Gastroesophageal sphincter (tissue), 4 donors: Measurements from ENCODE around the gene STAC2. TPM values are rescaled to one million over a fixed set of nuclear protein-coding genes. Genes with fewer than 3 reads are reported as not detected.

Experiments used
- ATAC-seq: fragments of 150-250 bp; one replicate; pipeline ENCODE4 v1.9.1; 2016; ENCODE audit warnings: mild to moderate bottlenecking, moderate library complexity
- H3K27ac ChIP-seq, 4 donors: fragments of 200-600 bp; sonication (generic) in 3 of 4; 1 replicate in 3 of 4; 2 replicates in 1 of 4; pipeline ENCODE4 v1.5.1; 2016 to 2019
- H3K27me3 ChIP-seq: fragments of 200-600 bp; sonication (generic); one replicate; pipeline ENCODE4 v1.5.1; 2019
- H3K36me3 ChIP-seq, 2 donors: fragments of 200-600 bp; sonication (generic); one replicate each; pipeline ENCODE4 v1.5.1; 2019; ENCODE audit warnings: control low read depth in 1 of 2
- H3K4me1 ChIP-seq, 3 donors: fragments of 200-600 bp; sonication (generic); 1 replicate in 2 of 3; 2 replicates in 1 of 3; pipeline ENCODE4 v1.5.1; 2016 to 2019; ENCODE audit warnings: control low read depth in 2 of 3
- H3K4me3 ChIP-seq, 2 donors: fragments of 200-600 bp; sonication (generic); one replicate each; pipeline ENCODE4 v1.5.1; 2019; ENCODE audit warnings: mild to moderate bottlenecking in 1 of 2, moderate library complexity in 1 of 2
- H3K9me3 ChIP-seq, 3 donors: fragments of 200-600 bp; sonication (generic); one replicate each; pipeline ENCODE4 v1.5.1; 2017 to 2019; ENCODE audit warnings: control low read depth in 2 of 3
- EP300 ChIP-seq: sonication (generic); formaldehyde crosslinking; IDR thresholded peaks from one replicate; pipeline ENCODE4 v1.6.1; 2017; ENCODE audit warnings: antibody characterized with exemption, mild to moderate bottlenecking
- POLR2A ChIP-seq, 2 donors: fragments of 450-650 bp; IDR thresholded peaks; one replicate each; pipeline ENCODE4 v1.6.1; 2017; ENCODE audit warnings: antibody characterized with exemption in 2 of 2, mild to moderate bottlenecking in 2 of 2, moderate library complexity in 1 of 2
- POLR2AphosphoS5 ChIP-seq: sonication (generic); formaldehyde crosslinking; IDR thresholded peaks from one replicate; pipeline ENCODE4 v1.6.1; 2017; ENCODE audit warnings: antibody characterized with exemption
- WGBS, 2 donors: methylation state at CpG; one replicate each; pipeline ENCODE4 v1.1.5; 2018; ENCODE audit warnings: low coverage in 1 of 2; 5-methylcytosine and 5-hydroxymethylcytosine counted together
- total RNA-seq, 4 donors: library from RNA; depleted of rRNA; stranded (reverse); fragments of >200 nt; gene quantifications; one replicate each; pipeline ENCODE4 v1.1.0, GENCODE V29; 2016
- TF ChIP-seq, protein P1 (sequence below), 4 experiments: fragments of 200-600 bp in 2 of 4; fragments of 450-650 bp in 2 of 4; sonication (generic) in 1 of 4; IDR thresholded peaks; one replicate each; pipeline ENCODE4 v1.5.1; 2017 to 2019; ENCODE audit warnings: antibody characterized with exemption in 4 of 4, mild to moderate bottlenecking in 2 of 4, moderate library complexity in 2 of 4

The STAC2 gene
- total RNA-seq, 4 donors from 2014 or later = 0.13 to 0.57 TPM; not detected in 2

DNA sequence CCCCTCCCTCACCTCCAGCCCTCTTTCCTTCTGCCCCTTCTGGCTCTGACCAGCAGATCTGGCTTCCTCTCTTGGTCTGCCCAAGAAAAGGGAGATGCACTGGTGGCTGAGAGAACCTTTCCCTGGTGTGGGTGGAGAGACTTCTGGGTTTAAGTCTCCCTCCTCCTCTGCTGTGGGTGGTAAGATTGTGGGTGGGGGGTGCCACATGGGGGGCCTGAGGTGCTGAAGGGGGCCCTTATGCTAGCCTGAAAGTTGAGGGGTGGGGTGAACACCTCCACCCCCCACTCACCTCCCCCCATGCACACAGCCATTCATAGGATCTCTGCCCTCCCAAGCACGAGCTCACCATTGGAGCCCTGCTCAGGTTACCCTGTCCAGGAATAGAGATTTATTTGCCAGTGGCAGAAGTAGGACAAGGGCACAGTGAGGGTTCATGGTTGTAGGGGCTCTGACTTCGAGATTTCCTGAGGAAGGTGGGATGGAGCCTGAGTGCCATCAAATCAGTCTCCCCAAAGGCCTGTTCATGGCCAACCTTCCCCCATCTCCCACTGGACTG is 1.7 kb upstream of the STAC2 start:
- peaks cover 90% of the 10 kb centered on the region for H3K27me3 ChIP-seq
- peaks cover 0 to 36% (median 24%) of the 10 kb centered on the region in 3 donors for H3K4me1 ChIP-seq
- TF ChIP-seq EP300 = no peak
- no peak for TF ChIP-seq POLR2AphosphoS5
- no peak for TF ChIP-seq POLR2A (IDR thresholded peaks at IDR 0.05)
- TF ChIP-seq, protein P1, sequence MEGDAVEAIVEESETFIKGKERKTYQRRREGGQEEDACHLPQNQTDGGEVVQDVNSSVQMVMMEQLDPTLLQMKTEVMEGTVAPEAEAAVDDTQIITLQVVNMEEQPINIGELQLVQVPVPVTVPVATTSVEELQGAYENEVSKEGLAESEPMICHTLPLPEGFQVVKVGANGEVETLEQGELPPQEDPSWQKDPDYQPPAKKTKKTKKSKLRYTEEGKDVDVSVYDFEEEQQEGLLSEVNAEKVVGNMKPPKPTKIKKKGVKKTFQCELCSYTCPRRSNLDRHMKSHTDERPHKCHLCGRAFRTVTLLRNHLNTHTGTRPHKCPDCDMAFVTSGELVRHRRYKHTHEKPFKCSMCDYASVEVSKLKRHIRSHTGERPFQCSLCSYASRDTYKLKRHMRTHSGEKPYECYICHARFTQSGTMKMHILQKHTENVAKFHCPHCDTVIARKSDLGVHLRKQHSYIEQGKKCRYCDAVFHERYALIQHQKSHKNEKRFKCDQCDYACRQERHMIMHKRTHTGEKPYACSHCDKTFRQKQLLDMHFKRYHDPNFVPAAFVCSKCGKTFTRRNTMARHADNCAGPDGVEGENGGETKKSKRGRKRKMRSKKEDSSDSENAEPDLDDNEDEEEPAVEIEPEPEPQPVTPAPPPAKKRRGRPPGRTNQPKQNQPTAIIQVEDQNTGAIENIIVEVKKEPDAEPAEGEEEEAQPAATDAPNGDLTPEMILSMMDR (IDR thresholded peaks at IDR 0.05) = no peak
- H3K36me3 ChIP-seq = no peaks in the 10 kb centered on the region
- no peak overlapping the region for H3K27ac ChIP-seq
- no peaks in the 10 kb centered on the region for H3K9me3 ChIP-seq
- 60 to 88% methylated on average over 1 of the region's 2 CpGs for WGBS, 2 donors
- H3K4me3 ChIP-seq = no peak overlapping the region
- no peak for ATAC-seq

DNA sequence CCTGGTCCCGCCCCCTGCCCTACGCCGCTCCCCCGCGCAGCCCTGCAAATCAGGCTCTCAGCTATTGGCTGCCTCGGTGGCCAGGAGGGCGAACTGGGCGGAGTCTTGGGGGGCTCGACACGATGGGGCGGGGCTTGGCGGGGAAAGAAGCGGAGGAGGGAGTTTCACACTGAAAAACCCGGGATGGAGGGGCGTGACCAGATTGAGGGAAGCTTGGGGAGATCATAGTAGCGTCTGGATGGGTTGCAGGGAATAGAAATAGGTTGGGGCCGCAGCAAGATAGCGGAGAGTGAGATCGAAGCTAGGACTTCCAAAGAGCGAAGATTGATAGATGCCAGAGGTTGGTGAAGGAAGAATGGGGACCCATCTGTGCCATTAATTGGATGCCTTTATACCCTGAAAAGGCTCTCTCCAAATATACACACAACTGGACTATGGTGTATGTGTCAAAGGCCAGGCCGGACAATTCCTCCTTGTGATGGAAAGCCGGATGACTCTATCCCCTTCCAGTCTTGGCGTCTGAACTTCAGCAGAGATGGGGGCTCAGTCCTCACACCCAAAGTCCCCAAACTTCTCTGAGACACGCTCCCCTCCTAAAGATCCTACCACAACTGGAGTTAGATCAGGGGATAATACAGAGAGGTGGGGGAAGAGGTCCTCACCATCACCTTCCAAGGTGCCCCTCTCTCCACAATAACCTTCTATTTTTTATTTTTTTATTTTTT is 376 bp upstream of the STAC2 start:
- Histone ChIP-seq H3K36me3 (no peaks in the 10 kb centered on the region), H3K4me3 (peak overlapping the region; percentile 15 to 54), H3K27ac (no peak overlapping the region), H3K4me1 (peaks cover 0 to 23% (median 18%) of the 10 kb centered on the region in 3 donors), H3K9me3 (no peaks in the 10 kb centered on the region), H3K27me3 (peaks cover 77% of the 10 kb centered on the region)
- 12 to 18% methylated on average over 7 to 13 of the region's 24 CpGs for WGBS, 2 donors
- ATAC-seq = peak; percentile 68
- no peak for TF ChIP-seq EP300
- no peak for TF ChIP-seq POLR2AphosphoS5
- TF ChIP-seq, protein P1 (IDR thresholded peaks at IDR 0.05) = no peak
- TF ChIP-seq POLR2A (IDR thresholded peaks at IDR 0.05) = no peak

DNA sequence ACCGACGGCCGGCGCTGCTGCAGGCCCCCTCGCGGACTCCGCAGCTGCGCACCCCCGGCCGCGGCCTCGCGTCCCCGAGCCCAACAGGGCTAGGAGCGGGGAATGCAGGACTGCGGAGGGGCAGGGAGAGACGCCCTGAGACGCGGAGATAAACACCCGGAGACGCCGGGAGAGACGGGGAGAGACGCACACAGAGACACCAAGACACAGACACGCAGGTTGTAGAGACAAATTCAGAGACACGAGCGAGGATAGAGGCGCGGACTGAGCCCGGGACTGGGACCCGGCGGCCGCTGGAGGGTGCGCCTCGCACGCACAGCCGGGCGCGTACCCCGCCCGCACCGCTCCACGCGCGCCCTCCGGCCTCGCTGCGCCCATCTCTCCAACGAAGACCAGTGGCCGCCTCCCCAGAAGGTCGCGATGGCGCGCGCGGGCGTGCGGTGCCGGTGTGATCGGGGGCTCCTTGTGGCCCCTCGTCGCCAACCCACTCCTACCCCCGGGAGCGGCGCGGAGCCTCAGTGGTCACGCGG is 902 bp downstream of the STAC2 start:
- Histone ChIP-seq H3K27ac (no peak overlapping the region), H3K4me3 (peak overlapping the region in 1 of 2 donors; percentile 54), H3K36me3 (no peaks in the 10 kb centered on the region), H3K9me3 (no peaks in the 10 kb centered on the region), H3K27me3 (peaks cover 65% of the 10 kb centered on the region), H3K4me1 (peaks cover 0 to 23% (median 18%) of the 10 kb centered on the region in 3 donors)
- WGBS, 2 donors = no CpG with 5 or more reads among the region's 68 CpGs
- TF ChIP-seq, protein P1 (IDR thresholded peaks at IDR 0.05) = peak in 1 of 4 experiments; percentile 3
- no peak for TF ChIP-seq POLR2AphosphoS5
- ATAC-seq = no peak

DNA sequence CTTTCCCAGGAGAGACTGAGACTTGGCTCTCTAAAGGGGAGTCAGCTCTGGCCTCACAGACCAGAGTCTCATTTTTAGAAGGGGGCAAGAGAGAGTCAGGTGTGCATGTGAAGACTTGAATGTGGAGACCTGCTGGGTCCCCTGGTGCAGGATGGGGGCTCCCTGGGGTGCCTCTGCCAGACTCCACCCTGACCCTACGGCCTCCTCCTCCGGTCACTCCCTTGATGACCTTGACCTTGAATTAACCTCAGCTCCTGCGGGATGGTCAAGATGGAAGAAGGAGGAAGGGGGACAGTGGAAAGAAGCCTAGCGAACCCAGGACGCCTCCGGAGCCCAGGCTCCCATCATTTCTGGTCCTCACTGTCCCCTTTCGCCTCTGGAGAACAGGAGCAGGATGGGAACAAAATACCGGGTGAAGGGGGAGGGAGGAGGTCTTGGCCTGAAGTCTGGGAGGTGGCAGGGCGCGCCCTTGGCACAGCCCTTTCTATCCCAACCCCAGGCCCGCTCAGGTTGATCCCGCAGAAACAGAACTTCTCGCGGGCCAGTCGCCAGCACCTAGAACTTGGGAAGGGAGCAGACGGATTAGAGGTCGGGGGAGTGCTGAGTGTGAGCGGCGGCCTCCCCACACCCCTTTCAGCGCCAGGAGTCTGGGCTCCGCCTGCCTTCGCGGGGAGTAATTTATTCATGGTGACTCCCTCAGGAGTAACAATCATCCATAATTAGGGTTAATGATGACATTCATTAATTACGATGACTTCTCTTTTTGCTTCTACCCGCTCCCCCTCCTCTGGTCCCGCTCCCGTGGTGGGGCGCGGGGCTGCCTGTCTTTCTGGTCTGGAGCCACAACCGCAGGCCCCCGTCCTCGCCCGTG is 1.6 kb downstream of the STAC2 start:
- H3K9me3 ChIP-seq = no peaks in the 10 kb centered on the region
- WGBS, 2 donors = 63% methylated on average over 14 of the region's 33 CpGs; no CpG with 5 or more reads in 1 of the 2 donors
- H3K27me3 ChIP-seq = peaks cover 62% of the 10 kb centered on the region
- TF ChIP-seq, protein P1 (IDR thresholded peaks at IDR 0.05) = no peak
- TF ChIP-seq EP300 (no peak), POLR2A (IDR thresholded peaks at IDR 0.05) (no peak), POLR2AphosphoS5 (no peak)
- ATAC-seq = no peak
- peak overlapping the region in 1 of 2 donors; percentile 54 for H3K4me3 ChIP-seq
- no peak overlapping the region for H3K27ac ChIP-seq
- H3K4me1 ChIP-seq = peaks cover 0 to 23% (median 18%) of the 10 kb centered on the region in 3 donors
- no peaks in the 10 kb centered on the region for H3K36me3 ChIP-seq
